ENCODE measurements around the gene VPS33A.
"Not testable (repeated sequence)": the region's sequence is repeated elsewhere in the genome, so short reads cannot be mapped to it uniquely, and the experiment has no call there.

VPS33A gene

DNA sequence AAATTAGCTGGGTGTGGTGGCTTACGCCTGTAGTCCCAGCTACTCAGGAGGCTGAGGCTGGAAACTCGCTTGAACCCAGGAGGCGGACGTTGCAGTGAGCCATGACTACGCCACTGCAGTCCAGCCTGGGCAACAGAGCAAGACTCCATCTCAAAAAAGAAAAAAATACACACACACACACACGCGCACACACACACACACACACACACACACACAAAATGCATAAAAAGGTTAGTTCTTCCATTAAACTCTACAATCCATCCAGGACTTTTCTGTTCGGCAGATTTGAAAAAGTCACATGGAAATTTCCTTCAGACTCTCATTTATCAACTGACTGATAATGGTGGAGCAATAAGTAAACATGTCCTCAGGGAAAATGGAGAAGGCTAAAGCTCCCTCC is 9.2 kb upstream of the VPS33A start:
- no peak overlapping the region for H3K27ac ChIP-seq (ENCODE audit: low read depth, low read length)
- no peak overlapping the region for H3K9ac ChIP-seq (ENCODE audit: low read length)
- no peak overlapping the region for H2BK120ac ChIP-seq (ENCODE audit: low read depth, low read length)
- no peak overlapping the region for H4K8ac ChIP-seq (ENCODE audit: low read depth, low read length)
- H3K23ac ChIP-seq (ENCODE audit: low read length), result no peak overlapping the region
- no peak overlapping the region for H3K4me2 ChIP-seq (ENCODE audit: low read length)
- H3K79me2 ChIP-seq (ENCODE audit: control insufficient read depth, insufficient read depth, low read length), result no peaks in the 10 kb centered on the region
- no peak overlapping the region for H3K4ac ChIP-seq (ENCODE audit: low read depth, low read length)
- H3K4me1 ChIP-seq (ENCODE audit: control insufficient read depth, low read depth, low read length), result no peaks in the 10 kb centered on the region
- H3K18ac ChIP-seq (ENCODE audit: low read length), result no peak overlapping the region
- WGBS (ENCODE audit: extremely low coverage, insufficient coverage, low lambda C conversion rate), result no CpG with 5 or more reads among the region's 8 CpGs
- no peak overlapping the region for H2BK5ac ChIP-seq (ENCODE audit: low read length)
- no peak overlapping the region for H2BK15ac ChIP-seq (replicated peaks; ENCODE audit: low read depth)
- H2AK5ac ChIP-seq (ENCODE audit: low read length), result no peak overlapping the region
- no peak overlapping the region for H3K56ac ChIP-seq (ENCODE audit: low read length)
- no peak overlapping the region for H3K4me3 ChIP-seq (ENCODE audit: low read length)
- DNase-seq, result no peak
- peaks cover 7% of the 10 kb centered on the region for H3K36me3 ChIP-seq (ENCODE audit: control insufficient read depth, insufficient read depth, low read length)
- no peaks in the 10 kb centered on the region for H3K79me1 ChIP-seq (ENCODE audit: low read length)
- no peak overlapping the region for H4K5ac ChIP-seq (ENCODE audit: low read length)
- no peaks in the 10 kb centered on the region for H3K27me3 ChIP-seq (ENCODE audit: insufficient read depth, low read length, poor library complexity)

DNA sequence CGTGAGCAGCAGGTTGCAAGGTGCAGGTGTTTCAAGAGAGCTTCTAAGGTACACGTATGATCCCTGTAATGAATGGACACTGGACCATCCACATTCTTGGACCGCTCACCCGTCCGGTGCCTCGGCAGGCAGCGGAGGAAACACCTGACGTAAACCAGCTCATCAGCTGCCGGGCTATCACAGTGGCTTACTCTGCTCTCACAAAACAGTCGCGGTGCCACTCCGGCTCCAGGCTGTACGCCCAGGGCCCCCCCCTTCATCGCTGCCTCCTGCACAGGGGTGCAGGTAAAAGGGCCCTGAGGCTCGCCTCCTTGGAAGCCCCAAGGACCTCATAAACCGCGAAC is 436 bp downstream of the VPS33A start:
- Histone ChIP-seq H3K36me3 (ENCODE audit: control insufficient read depth, insufficient read depth, low read length) (no peaks in the 10 kb centered on the region), H4K8ac (ENCODE audit: low read depth, low read length) (no peak overlapping the region), H3K4me1 (ENCODE audit: control insufficient read depth, low read depth, low read length) (no peaks in the 10 kb centered on the region), H3K56ac (ENCODE audit: low read length) (peak overlapping the region; percentile 98), H3K79me1 (ENCODE audit: low read length) (no peaks in the 10 kb centered on the region), H3K23ac (ENCODE audit: low read length) (no peak overlapping the region), H2BK15ac (replicated peaks; ENCODE audit: low read depth) (no peak overlapping the region), H3K27me3 (ENCODE audit: insufficient read depth, low read length, poor library complexity) (no peaks in the 10 kb centered on the region), H3K18ac (ENCODE audit: low read length) (peak overlapping the region; percentile 2), H2BK120ac (ENCODE audit: low read depth, low read length) (no peak overlapping the region), H3K9ac (ENCODE audit: low read length) (peak overlapping the region; percentile 87), H3K4me2 (ENCODE audit: low read length) (peak overlapping the region; percentile 87), H4K5ac (ENCODE audit: low read length) (no peak overlapping the region), H3K27ac (ENCODE audit: low read depth, low read length) (peak overlapping the region; percentile 14), H2AK5ac (ENCODE audit: low read length) (no peak overlapping the region), H3K4ac (ENCODE audit: low read depth, low read length) (peak overlapping the region; percentile 17), H2BK5ac (ENCODE audit: low read length) (no peak overlapping the region), H3K4me3 (ENCODE audit: low read length) (peak overlapping the region; percentile 89), H3K79me2 (ENCODE audit: control insufficient read depth, insufficient read depth, low read length) (no peaks in the 10 kb centered on the region)
- WGBS (ENCODE audit: extremely low coverage, insufficient coverage, low lambda C conversion rate), result no CpG with 5 or more reads among the region's 17 CpGs
- DNase-seq, result no peak

DNA sequence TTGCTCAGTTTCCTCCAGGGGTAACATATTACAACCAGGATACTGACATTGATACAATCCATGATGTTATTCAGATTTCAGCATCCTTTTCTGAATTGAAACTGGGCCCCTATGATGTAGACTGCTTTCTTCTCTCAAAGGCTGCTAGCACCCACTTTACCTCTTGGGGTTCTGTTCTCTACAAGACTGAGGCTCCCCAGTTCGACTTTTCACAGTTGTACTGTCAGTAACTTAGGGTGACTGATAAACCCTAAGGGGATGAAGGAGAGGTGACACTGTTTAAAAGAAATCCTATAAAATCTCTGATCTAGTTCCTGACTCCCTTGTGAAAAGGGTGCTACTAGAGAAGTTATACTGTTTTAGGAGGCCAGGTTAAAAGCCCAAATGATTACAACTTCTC is 818 bp downstream of the VPS33A start:
- H3K79me1 ChIP-seq (ENCODE audit: low read length), result no peaks in the 10 kb centered on the region
- H2BK5ac ChIP-seq (ENCODE audit: low read length), result no peak overlapping the region
- no peak overlapping the region for H2AK5ac ChIP-seq (ENCODE audit: low read length)
- DNase-seq, result no peak
- no peak overlapping the region for H3K27ac ChIP-seq (ENCODE audit: low read depth, low read length)
- peak overlapping the region; percentile 89 for H3K4me3 ChIP-seq (ENCODE audit: low read length)
- no peaks in the 10 kb centered on the region for H3K36me3 ChIP-seq (ENCODE audit: control insufficient read depth, insufficient read depth, low read length)
- H3K18ac ChIP-seq (ENCODE audit: low read length), result no peak overlapping the region
- H3K79me2 ChIP-seq (ENCODE audit: control insufficient read depth, insufficient read depth, low read length), result no peaks in the 10 kb centered on the region
- H3K23ac ChIP-seq (ENCODE audit: low read length), result no peak overlapping the region
- peak overlapping the region; percentile 98 for H3K56ac ChIP-seq (ENCODE audit: low read length)
- no peak overlapping the region for H4K8ac ChIP-seq (ENCODE audit: low read depth, low read length)
- no CpG with 5 or more reads among the region's 1 CpG for WGBS (ENCODE audit: extremely low coverage, insufficient coverage, low lambda C conversion rate)
- no peak overlapping the region for H2BK120ac ChIP-seq (ENCODE audit: low read depth, low read length)
- H3K4ac ChIP-seq (ENCODE audit: low read depth, low read length), result no peak overlapping the region
- no peak overlapping the region for H4K5ac ChIP-seq (ENCODE audit: low read length)
- no peaks in the 10 kb centered on the region for H3K27me3 ChIP-seq (ENCODE audit: insufficient read depth, low read length, poor library complexity)
- peak overlapping the region; percentile 87 for H3K9ac ChIP-seq (ENCODE audit: low read length)
- no peak overlapping the region for H2BK15ac ChIP-seq (replicated peaks; ENCODE audit: low read depth)
- H3K4me1 ChIP-seq (ENCODE audit: control insufficient read depth, low read depth, low read length), result no peaks in the 10 kb centered on the region
- H3K4me2 ChIP-seq (ENCODE audit: low read length), result peak overlapping the region; percentile 87

DNA sequence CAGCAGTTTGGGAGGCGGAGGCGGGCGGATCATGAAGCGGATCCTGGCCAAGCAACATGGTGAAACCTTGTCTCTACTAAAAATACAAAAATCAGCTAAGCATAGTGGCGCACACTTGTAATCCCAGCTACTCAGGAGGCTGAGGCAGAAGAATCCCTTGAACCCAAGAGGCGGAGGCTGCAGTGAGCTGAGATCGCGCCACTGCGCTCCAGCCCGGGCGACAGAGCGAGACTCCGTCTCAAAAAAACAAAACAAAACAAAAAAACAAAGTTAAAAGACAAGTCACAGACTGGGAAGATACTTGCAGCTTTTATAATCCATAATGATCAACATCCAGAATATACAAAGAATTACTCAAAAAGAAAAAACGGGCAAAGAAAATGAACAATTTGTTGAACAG is 5.6 kb downstream of the VPS33A start:
- not testable (repeated sequence) for H3K4ac ChIP-seq (ENCODE audit: low read depth, low read length); H3K4me3 ChIP-seq (ENCODE audit: low read length); H2BK15ac ChIP-seq (replicated peaks; ENCODE audit: low read depth); H4K5ac ChIP-seq (ENCODE audit: low read length); H3K36me3 ChIP-seq (ENCODE audit: control insufficient read depth, insufficient read depth, low read length); H3K4me1 ChIP-seq (ENCODE audit: control insufficient read depth, low read depth, low read length); H3K23ac ChIP-seq (ENCODE audit: low read length); H3K27ac ChIP-seq (ENCODE audit: low read depth, low read length); H3K4me2 ChIP-seq (ENCODE audit: low read length); H3K79me2 ChIP-seq (ENCODE audit: control insufficient read depth, insufficient read depth, low read length); H3K27me3 ChIP-seq (ENCODE audit: insufficient read depth, low read length, poor library complexity); H2BK120ac ChIP-seq (ENCODE audit: low read depth, low read length); DNase-seq; H4K8ac ChIP-seq (ENCODE audit: low read depth, low read length); H3K18ac ChIP-seq (ENCODE audit: low read length); H3K56ac ChIP-seq (ENCODE audit: low read length); H3K79me1 ChIP-seq (ENCODE audit: low read length); H2BK5ac ChIP-seq (ENCODE audit: low read length); H3K9ac ChIP-seq (ENCODE audit: low read length); H2AK5ac ChIP-seq (ENCODE audit: low read length)
- WGBS (ENCODE audit: extremely low coverage, insufficient coverage, low lambda C conversion rate), result no CpG with 5 or more reads among the region's 14 CpGs

DNA sequence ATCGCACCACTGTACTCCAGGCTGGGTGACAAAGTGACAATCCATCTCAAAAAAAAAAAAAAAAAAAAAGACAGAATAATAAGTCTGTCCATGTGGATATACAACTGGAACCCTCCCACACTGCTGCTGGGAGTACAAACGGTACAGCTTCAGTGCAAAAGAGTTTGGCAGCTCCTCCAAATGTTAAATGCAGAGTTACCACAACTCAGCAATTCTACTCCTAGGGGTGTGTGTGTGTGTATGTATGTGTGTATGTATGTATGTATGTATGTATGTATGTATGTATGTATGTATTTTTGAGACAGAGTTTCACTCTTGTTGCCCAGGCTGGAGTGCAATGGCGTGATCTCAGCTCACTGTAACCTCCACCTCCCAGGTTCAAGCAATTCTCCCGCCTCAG is 7.4 kb downstream of the VPS33A start:
- not testable (repeated sequence) for H3K27me3 ChIP-seq (ENCODE audit: insufficient read depth, low read length, poor library complexity); H3K36me3 ChIP-seq (ENCODE audit: control insufficient read depth, insufficient read depth, low read length)

DNA sequence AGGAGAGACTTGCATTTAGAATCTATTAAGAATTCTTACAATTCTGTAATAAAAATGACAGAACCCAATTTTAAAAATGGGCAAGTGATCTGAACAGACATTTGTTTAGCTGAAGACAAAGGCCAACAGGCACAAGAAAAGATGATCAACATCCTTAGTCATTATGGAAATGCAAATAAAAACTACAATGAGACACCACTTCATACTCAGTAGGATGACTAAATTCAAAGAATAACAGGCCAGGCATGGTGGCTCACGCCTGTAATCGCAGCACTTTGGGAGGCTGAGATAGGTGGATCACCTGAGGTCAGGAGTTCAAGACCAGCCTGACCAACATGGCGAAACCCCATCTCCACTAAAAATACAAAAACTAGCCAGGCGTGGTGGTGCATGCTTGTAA is 7.8 kb downstream of the VPS33A start:
- not testable (repeated sequence) for H3K23ac ChIP-seq (ENCODE audit: low read length); H3K9ac ChIP-seq (ENCODE audit: low read length); H3K56ac ChIP-seq (ENCODE audit: low read length); H3K4me3 ChIP-seq (ENCODE audit: low read length); H2AK5ac ChIP-seq (ENCODE audit: low read length); H4K5ac ChIP-seq (ENCODE audit: low read length); H3K4me1 ChIP-seq (ENCODE audit: control insufficient read depth, low read depth, low read length); H3K18ac ChIP-seq (ENCODE audit: low read length); H3K4ac ChIP-seq (ENCODE audit: low read depth, low read length); H4K8ac ChIP-seq (ENCODE audit: low read depth, low read length); H2BK15ac ChIP-seq (replicated peaks; ENCODE audit: low read depth); H3K27me3 ChIP-seq (ENCODE audit: insufficient read depth, low read length, poor library complexity); H2BK120ac ChIP-seq (ENCODE audit: low read depth, low read length); H3K27ac ChIP-seq (ENCODE audit: low read depth, low read length); H2BK5ac ChIP-seq (ENCODE audit: low read length); H3K36me3 ChIP-seq (ENCODE audit: control insufficient read depth, insufficient read depth, low read length); DNase-seq; H3K79me1 ChIP-seq (ENCODE audit: low read length); H3K79me2 ChIP-seq (ENCODE audit: control insufficient read depth, insufficient read depth, low read length); H3K4me2 ChIP-seq (ENCODE audit: low read length)
- no CpG with 5 or more reads among the region's 4 CpGs for WGBS (ENCODE audit: extremely low coverage, insufficient coverage, low lambda C conversion rate)

More for the DNA sequence above, 7.4 kb downstream of the VPS33A start:
- H4K8ac ChIP-seq (ENCODE audit: low read depth, low read length); H3K4me3 ChIP-seq (ENCODE audit: low read length); H2BK15ac ChIP-seq (replicated peaks; ENCODE audit: low read depth); H4K5ac ChIP-seq (ENCODE audit: low read length); H3K23ac ChIP-seq (ENCODE audit: low read length); H3K56ac ChIP-seq (ENCODE audit: low read length); H3K9ac ChIP-seq (ENCODE audit: low read length); DNase-seq; H2BK120ac ChIP-seq (ENCODE audit: low read depth, low read length); H3K79me1 ChIP-seq (ENCODE audit: low read length); H2BK5ac ChIP-seq (ENCODE audit: low read length); H2AK5ac ChIP-seq (ENCODE audit: low read length); H3K4ac ChIP-seq (ENCODE audit: low read depth, low read length); H3K27ac ChIP-seq (ENCODE audit: low read depth, low read length); H3K4me1 ChIP-seq (ENCODE audit: control insufficient read depth, low read depth, low read length); H3K4me2 ChIP-seq (ENCODE audit: low read length); H3K79me2 ChIP-seq (ENCODE audit: control insufficient read depth, insufficient read depth, low read length); H3K18ac ChIP-seq (ENCODE audit: low read length): not testable (repeated sequence)
- WGBS (ENCODE audit: extremely low coverage, insufficient coverage, low lambda C conversion rate), result no CpG with 5 or more reads among the region's 4 CpGs

All from mesendoderm (in vitro differentiated cells).